HG03095 (cell line): ENCODE data around the gene GNB1.

Experiments used
- ATAC-seq: cut with Tn5 transposase; IDR thresholded peaks from one replicate; pipeline ENCODE4 v1.9.1; 2021; ENCODE audit warnings: moderate library complexity; ENCODE audit not compliant: unreplicated experiment

The GNB1 gene

DNA sequence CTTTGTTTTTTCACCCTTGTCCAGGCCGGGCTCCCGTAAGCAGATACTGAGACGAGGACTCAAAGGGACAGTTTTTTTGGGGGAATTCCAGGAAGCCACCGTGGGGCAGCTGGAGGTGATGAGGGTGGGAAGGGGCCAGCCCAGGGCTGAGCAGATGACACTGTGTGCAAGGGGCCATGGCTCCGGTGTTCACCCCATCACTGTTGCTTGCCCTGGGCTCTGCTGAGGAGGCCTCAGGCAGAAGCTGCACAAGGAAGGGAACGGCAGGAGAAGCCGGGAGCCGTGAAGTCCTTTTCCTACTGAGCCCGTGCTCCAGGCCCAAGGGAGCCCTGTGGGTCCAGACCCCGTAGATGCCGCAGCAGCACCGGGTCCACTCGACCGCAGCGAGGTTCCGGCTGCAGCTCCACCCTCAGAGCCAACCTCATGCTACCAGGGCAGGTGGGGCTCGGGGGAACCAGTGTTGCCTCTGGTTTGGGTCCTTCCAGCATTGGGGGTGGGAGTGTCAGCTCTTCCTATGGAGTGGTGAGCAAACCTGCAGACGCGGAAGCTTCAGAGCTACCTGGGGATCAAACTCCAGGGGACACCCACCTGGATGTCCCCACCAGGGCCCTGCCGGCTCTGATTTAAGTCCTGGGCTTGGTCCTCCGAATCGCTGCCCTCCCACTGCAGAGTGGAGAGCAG lies 19.9 kb upstream of the GNB1 start:
- ATAC-seq: no peak

DNA sequence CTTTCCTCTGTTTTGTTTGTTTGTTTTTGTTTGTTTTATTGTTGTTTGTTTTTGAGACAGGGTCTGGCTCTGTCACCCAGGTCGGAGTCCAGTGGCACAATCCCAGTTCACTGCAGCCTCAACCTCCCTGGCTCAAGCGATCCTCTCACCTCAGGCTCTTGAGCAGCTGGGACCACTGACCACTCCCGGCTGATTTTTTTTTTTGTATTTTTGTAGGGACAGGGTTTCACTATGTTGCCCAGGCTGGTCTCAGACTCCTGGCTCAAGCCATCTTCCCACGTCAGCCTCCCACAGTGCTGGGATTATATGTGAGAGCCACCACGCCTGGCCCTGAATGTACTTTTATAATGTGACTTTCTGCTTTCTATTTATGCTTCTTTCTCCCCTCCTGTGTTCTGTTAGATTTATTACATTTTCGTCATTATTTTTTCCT lies 19.2 kb upstream of the GNB1 start:
- ATAC-seq: no peak

DNA sequence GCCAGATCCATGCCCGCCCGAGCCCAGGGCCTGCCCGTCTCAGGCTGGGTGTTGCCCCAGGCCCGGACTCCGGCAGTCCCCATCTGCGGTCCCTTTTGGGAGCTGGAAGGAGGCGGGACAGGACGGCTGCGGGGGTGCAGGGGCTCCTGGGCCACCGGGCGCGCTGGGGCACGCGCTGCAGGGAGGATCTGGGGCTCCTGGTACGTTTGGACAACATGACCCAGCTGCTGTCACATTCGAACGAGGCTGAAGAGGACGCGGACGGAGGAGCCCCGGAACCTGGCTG lies 17.6 kb upstream of the GNB1 start:
- ATAC-seq: peak; percentile 8

DNA sequence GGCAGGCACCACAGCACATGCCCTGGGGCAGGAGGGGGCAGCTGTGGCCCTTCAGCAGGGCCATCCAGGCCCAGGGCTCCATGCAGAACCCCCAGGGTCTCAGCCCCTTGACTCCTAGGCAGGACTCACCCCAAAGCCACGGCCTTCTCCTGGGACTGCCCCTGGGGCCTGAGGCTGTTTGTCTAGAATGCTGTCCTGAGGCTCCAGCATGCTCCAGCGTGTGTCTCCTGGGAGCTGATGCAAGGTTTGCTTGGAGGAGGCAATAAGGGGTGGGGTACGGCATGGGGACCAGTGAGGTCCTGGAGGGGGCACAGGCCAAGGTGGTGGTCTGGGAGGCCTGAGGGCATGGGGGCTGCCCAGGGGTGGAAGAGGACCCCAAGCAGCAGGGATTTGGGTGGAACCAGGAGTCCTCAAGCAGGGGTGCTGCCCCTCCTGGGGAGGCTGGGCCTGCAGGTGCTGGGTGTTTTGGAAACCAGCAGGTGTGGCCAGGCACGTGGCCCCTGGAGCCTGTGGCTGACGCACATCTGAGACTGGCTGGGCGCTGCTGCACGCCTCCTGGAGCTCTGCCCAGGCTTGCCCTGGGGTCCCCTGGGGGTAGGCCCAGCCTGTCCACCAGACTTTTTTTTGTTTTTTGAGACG lies 16.3 kb upstream of the GNB1 start:
- no peak for ATAC-seq

DNA sequence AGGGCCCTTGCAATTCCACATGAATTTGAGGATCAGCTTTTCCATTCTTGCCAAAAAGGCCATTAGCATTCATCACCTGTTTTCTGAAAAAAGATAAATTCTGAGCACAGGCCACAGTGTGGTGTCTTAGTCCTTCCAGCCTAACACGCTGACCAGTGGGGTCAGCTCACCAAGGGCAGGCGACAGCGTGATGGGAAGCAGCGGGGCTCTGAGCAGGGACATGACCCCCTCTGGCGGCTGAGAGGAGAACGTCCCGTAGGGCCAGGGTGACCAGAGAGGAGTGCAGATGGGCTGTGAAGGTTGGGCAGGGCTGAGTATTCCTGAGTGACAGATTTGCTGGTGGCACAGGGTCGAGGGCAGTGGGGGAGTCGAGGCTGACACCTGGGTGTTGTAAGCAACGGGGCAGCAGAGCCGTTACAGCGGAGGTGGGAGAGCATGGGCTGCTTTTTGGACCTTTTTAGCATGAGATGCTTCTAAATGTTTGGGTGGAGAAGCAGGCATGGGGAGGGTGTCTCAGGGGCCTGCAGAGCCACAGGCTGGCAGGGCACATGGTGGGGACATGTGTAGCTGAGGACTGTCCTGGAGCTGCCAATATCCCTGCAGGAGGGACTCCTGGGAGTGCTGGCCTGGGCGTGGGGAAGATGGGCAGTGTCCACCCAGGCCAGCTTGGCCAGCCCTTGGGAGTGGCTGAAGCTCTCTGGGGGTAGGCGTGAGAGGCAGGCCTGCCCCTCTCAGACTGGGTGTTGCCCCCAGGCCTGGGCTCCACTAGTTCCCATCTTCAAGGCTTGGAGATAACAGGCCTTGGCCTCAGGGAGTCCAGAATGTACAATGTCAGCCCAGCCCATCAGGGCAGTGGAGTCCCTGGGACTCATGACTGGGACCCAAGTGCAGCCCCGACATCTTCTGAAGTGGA lies 15.6 kb upstream of the GNB1 start:
- no peak for ATAC-seq

DNA sequence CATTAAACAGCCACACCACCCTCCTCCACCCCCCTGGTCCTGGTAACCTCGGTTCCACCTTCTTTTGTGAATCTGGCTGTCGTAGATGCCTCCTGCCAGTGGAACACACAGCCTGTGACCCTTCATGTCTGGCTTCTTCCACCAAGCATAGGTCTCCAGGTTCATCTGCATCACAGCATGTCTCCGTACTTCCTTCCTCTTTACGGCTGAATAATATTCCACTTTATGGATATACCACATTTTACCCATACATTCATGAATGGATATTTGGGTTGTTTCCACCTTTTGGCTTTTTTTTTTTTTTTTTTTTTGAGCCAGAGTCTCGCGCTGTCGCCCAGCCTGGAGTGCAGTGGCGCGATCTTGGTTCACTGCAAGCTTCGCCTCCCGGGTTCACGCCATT lies 12.3 kb upstream of the GNB1 start:
- no peak for ATAC-seq

DNA sequence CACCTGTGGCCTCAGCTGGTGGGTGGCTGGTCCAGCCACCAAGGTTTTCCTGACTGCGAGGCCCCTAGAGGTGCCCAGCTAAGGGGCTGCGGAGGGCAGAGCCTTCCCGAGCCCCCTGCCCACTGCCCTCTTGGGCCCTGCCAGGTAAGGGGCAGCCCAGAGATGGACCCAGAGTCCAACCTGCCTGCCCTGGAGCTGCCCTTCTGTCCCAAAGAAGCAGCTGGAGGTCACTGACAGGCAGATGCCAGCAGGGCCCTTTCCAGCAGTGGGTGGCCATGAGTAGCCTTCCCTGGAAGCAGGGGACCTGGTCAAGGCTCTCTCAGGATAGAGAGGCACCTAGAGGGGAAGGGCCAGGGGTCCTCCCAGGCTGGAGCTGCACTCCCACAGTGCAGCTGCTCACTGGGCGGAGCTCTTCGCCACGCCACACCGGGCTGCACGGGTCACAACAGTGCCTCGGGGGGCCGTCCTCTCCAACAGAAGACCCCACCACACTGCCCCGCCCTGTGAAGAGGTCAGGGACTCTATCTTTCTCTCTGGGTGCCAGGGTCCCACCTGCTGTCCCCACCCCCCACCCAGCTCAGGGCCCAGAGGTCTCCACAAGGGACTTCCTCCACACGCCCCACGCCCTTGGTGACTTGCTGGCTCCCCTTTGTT lies 10.9 kb upstream of the GNB1 start:
- no peak for ATAC-seq

DNA sequence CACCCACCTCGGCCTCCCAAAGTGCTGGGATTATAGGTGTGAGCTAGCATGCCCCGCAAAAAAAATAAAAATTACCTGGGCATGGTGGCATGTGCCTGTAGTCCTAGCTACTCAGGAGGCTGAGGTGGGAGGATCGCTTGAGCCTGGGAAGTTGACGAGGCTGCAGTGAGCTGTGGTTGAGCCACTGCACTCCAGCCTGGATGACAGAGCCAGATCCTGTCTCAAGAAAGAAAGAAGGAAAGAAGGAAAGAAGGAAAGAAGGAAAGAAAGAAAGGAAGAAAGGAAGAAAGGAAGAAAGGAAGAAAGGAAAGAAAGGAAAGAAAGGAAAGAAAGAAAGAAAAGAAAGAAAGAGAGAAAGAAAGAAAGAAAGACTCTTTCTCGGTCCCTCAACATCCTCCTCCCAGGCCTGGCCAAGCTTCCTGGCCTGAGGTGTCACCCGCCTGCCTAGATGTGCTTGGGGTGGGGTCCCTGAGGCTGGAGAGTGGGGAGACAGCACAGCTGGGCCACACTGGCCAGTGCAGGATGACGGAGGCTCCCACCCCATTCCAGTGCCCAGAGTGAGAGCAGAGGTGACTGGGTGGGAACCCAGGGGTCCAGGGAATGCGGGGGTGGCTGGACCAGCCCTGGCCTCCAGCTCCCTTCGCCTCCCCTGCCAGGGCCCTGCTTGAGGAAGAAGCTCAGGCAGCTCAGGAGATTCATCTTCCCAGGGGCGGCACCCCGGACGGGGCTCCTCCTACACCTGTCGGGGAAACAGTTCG lies 10.2 kb upstream of the GNB1 start:
- no peak for ATAC-seq

DNA sequence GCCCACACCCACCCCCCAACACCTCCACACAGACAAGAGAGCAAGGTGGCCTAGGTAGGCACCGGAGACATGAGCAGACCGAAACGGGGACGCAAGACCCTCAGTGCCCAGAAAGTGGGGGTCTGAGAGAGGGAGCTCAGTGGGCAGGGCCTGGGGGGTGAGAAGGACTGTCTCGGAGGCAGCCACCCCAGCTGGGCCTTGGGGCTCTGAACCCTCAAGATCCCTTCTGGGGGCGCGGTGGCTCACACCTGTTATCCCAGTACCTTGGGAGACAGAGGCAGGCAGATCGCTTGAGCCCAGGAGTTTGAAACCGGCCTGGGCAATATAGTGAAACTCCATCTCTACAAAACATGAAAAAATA lies 9.1 kb upstream of the GNB1 start:
- no peak for ATAC-seq

DNA sequence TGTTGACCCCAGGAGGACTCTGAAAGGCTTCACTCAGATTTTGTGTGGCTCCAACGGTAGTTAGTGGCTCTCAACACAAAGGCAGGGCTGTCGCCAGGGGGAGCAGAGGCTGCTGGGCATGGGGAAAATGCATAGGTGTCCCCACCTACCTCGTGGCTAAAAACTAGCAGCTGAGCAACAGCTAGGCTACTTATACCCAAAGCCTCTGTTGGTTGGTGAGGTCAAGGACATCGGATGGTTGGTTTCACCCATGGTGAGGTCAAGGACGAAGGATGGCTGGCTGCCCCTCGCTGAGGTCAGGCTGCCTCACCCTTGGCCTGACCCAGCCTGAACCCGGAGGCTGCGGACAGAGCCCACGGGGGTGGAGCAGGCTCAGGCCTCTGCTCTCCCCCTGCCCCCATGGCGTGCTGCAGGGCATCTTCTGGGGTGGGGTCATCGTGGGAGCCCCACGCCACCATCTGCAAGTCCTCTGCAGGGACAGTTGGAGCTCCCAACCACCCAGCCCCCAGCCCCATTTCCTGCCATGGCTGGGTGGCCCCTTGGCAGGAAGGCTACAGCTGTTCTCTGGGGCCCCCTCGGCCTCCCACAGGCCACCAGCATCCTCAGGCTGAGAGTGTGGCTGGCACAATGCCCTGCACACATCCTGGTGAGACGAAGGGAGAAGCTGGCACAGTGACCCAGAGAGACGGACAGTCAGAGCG lies 8.5 kb upstream of the GNB1 start:
- ATAC-seq: no peak

DNA sequence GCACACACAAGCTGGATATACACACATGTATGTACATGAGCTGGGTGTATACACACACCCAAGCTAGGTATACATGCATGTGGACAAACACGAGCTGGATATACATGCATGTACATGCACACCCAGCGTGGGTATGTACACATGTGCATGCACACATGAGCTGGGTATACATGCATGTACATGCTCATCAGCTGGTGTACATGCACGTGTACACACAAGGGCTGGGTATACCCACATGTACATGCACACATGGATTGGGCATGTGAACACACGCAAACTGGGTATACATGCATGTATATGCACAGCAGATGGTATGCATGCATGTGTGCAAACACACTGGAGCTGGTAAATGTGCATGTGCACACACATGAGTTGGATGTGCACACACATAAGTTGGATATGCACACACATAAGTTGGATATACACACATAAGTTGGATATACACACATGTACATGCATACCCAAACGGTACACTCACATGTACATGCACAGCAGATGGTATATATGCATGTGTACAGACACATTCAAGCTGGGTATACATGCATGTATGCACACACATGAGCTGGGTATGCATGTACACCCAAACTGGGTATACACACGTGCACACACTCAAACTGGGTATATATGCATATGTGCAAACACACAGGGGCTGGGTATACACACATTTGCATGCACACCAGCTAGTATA lies 7.5 kb upstream of the GNB1 start:
- ATAC-seq: no peak

DNA sequence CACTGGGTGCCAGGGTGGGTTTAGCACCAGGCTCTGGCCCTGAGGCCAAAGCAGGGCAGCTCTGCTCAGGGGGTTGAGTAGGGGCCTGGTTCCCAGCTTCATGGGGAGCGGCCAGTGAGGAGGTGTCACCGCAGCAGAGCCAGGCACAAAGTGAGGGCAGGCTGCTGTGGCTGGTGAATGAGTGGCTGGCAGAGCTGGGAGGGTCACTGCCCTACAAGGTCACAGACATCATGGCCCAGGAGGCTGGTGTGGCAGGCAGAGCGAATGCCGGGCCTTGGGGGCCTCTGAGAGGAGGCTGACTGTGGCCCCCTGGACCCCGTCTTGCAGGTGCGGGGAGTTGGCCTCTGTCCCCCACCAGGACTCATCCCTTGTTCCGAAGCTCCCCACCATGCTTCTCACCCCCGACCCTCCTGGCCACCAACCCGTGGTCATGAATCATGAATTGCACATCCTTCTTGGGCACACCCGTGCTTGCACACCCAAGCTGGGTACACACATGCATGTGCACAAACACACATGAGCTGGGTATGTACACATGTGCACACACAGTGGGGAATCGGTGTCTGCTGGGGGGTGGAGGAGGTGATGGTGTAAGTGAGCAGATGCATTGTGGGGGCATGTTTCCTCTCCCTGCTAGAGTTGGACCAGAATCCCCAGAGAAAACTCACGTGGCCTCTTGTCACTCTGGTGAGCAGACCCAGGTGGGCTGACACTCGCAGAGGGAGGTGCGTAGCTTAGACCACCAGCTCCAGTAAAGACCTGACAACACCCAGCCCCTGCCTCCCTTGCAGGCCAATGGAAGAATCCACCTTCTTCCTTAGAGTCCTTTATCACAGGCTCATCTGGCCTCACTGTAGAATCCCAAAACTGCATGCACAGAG lies 4.8 kb upstream of the GNB1 start:
- no peak for ATAC-seq

DNA sequence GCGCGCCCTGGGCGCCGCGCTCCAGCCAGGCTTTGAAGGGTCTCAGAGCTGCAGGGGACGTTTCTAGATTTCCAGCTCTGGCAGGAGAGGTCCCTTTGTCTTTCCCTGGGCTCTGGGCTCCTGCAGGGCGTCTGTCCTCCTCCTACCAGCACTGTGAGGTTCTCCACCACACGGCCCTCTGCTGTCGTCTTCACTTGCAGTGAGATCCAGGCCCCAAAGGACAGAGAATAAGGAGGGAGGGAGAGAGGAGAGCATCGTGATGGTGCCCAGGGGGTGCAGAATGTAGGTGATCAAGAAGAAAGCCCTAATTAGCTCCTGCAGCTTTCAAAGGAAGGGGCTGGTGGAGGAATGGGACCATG lies 4.2 kb upstream of the GNB1 start:
- ATAC-seq: no peak

DNA sequence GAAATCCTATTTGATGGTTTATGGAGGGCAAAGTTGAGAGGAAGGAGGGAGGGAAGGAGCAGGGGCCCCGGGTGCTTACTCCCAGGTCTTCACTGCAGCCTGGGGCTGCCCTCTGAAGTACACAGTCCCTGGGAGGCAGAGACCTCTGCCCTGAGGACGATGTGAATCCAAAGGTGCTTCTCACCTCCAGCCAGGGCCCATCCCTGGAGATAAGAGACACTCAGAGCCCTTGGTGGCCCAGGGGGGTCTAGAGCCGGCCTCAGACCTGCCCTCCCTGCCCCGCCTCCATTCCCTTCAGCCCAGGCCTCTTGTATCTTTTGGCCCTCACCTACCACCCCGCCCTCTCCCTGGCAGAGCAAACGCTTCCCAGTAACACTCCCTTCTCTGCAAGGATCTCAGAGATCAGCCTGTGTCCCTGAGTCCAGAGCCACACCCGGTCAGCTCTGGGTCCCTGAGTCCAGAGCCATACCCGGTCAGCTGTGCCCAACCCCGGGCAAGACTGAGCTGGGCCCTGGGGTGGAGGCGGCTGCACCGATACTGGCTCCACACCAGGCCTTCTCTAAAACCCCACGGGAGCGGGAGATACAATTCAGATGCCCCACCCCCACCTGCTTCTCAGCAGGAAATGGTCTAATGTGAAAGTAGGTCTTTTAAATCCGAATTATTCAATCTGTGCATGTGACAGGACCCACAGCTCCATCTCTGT lies 3.6 kb upstream of the GNB1 start:
- ATAC-seq: no peak

DNA sequence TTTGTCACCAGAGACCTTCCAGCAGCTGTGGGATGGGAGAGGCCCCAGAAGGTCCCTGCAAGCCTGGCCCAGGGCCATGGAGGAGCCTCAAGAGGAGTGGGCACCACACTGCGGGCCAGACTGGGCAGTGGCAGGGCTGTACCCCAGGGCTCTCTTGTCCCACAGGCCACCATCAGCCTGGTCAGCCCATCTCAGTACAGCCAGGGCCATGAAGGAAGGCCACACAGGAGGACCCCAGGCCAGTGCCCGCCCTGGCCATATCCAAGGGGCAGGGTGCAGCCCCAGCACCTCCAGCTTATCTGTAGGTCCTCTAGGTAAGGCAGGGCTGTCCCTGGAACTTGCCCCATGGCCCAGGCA lies 3.1 kb upstream of the GNB1 start:
- ATAC-seq: no peak

DNA sequence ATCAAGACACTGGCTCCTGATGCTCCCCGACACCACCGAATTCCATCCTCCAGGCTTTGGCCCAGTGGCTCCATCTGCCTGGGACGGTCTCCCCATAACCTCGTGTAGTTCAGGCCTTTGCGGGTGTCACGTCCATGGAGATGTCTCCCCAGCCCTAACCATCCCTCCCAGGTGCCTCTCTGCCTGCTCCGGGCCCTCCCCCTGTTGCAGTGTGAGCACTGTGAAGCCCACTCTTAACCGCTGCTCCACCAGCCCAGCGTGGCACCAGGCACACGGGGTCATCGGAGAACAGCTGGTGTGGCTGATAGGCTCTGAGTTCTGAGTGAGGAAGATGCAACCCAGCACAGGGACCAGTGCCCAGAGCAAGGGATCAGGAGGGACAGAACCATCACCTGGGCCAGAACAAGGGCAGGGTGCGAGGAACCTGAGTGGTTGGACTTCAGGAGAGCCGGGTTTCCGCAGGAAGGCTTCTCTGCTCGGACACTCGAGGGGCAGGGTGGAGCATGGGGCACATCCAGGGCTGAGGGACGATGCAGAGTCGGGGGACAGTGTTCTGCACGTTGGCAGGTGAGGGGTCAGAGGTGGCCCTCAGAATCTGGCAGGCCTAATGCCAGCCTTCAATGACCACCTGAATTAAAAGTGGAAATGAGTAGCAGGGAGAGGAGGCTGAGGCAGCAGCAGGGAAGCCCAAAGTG lies 2.6 kb upstream of the GNB1 start:
- ATAC-seq: no peak

DNA sequence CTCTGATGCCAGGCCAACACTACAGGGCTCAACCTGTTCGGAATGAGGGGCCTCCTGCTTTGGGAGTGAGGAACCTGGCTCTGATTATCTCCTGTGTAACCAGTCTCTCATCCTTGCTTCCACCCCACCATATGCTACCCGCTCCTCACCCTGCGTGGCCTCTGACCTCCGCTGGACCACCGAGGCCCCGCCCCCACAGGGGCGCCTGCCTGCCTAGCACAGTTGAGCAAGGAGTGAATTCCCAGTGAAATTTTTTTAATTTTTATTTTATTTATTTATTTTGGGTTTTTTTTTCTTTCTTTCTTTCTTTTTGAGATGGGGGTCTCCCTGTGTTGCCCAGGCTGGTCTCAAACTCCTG lies 1.9 kb upstream of the GNB1 start:
- ATAC-seq: no peak
